Measurements from ENCODE around the gene UBE3B. TPM values are rescaled to one million over a fixed set of nuclear protein-coding genes. Genes with fewer than 3 reads are reported as not detected.

Gene UBE3B
- total and polyA plus RNA-seq, 2 donors (not counting 1 experiment from before 2014, with no cell fraction given): 27.2 to 52.1 TPM

- Histone ChIP-seq H3K27me3 (replicated peaks in 1 of 4; ENCODE audit: control extremely low read depth in 1 of 4, control insufficient read depth in 3 of 4, insufficient read depth in 4 of 4, low read length in 3 of 4) (no peaks in the 10 kb centered on the region), H3K4me1 (ENCODE audit: control insufficient read depth in 2 of 2, insufficient read depth in 2 of 2, low read length in 2 of 2) (no peaks in the 10 kb centered on the region), H2AFZ (ENCODE audit: insufficient read depth, low read depth, low read length, poor library complexity, severe bottlenecking) (no peak overlapping the region), H3K4me3 (ENCODE audit: control extremely low read depth in 1 of 5, extremely low read depth in 1 of 5, insufficient read depth in 1 of 5, low read depth in 2 of 5, low read length in 4 of 5) (no peak overlapping the region), H3K9me3 (ENCODE audit: control extremely low read depth in 1 of 3, control insufficient read depth in 2 of 3, insufficient read depth in 1 of 3, low read length in 2 of 3) (no peaks in the 10 kb centered on the region), H3K4me2 (replicated peaks; ENCODE audit: low read depth, low read length, poor library complexity, severe bottlenecking) (no peak overlapping the region), H3K36me3 (replicated peaks in 1 of 2; ENCODE audit: control extremely low read depth in 1 of 2, control insufficient read depth in 1 of 2, extremely low read depth in 1 of 2, insufficient read depth in 2 of 2, low read length in 1 of 2) (peaks cover 7 to 84% of the 10 kb centered on the region in 2 experiments), H3K27ac (ENCODE audit: low read length in 2 of 2) (no peak overlapping the region), H4K20me1 (ENCODE audit: control insufficient read depth, insufficient read depth, low read length, poor library complexity, severe bottlenecking) (no peaks in the 10 kb centered on the region), H3K79me2 (ENCODE audit: control insufficient read depth, insufficient read depth, low read length) (no peaks in the 10 kb centered on the region), H3K9ac (ENCODE audit: low read length) (no peak overlapping the region)
- ChIA-PET CTCF (no interaction called here), POLR2A (no interaction called here)
- Mint-ChIP-seq H3K4me3 (no peak overlapping the region), H3K9me3 (ENCODE audit: insufficient read depth) (no peaks in the 10 kb centered on the region), H3K27ac (no peak overlapping the region), H3K4me1 (no peaks in the 10 kb centered on the region), H3K27me3 (no peaks in the 10 kb centered on the region)
- no peak for ATAC-seq (ENCODE audit: low read depth)
- intact Hi-C loops (cut with micrococcal nuclease): no loop called here
- 96% methylated on average over 5 of the region's 6 CpGs for WGBS (ENCODE audit: insufficient coverage)
- TF ChIP-seq EZH2 (IDR thresholded peaks at IDR 0.05; ENCODE audit: borderline replicate concordance, insufficient read depth, low read depth, low read length, poor library complexity, severe bottlenecking) (no peak), CTCF (IDR thresholded peaks at IDR 0.05) (no peak)
- no peak for DNase-seq
Observed at GRCh38 chr12:109501299-109501698, 23.9 kb downstream of the UBE3B start.

GRCh38 chr12:109502332-109502731, 24.9 kb downstream of the UBE3B start:
- H2AFZ ChIP-seq (ENCODE audit: insufficient read depth, low read depth, low read length, poor library complexity, severe bottlenecking): no peak overlapping the region
- no peak overlapping the region for H3K27ac Mint-ChIP-seq
- H3K4me2 ChIP-seq (replicated peaks; ENCODE audit: low read depth, low read length, poor library complexity, severe bottlenecking): no peak overlapping the region
- peaks cover 12 to 93% of the 10 kb centered on the region in 2 experiments for H3K36me3 ChIP-seq (replicated peaks in 1 of 2; ENCODE audit: control extremely low read depth in 1 of 2, control insufficient read depth in 1 of 2, extremely low read depth in 1 of 2, insufficient read depth in 2 of 2, low read length in 1 of 2)
- no peaks in the 10 kb centered on the region for H3K4me1 ChIP-seq (ENCODE audit: control insufficient read depth in 2 of 2, insufficient read depth in 2 of 2, low read length in 2 of 2)
- POLR2A ChIA-PET: no interaction called here
- H3K9ac ChIP-seq (ENCODE audit: low read length): no peak overlapping the region
- H3K4me3 Mint-ChIP-seq: no peak overlapping the region
- no peaks in the 10 kb centered on the region for H3K27me3 Mint-ChIP-seq
- H3K4me3 ChIP-seq (ENCODE audit: control extremely low read depth in 1 of 5, extremely low read depth in 1 of 5, insufficient read depth in 1 of 5, low read depth in 2 of 5, low read length in 4 of 5): no peak overlapping the region
- CTCF ChIA-PET: no interaction called here
- DNase-seq: no peak
- H3K27ac ChIP-seq (ENCODE audit: low read length in 2 of 2): no peak overlapping the region
- no peaks in the 10 kb centered on the region for H3K27me3 ChIP-seq (replicated peaks in 1 of 4; ENCODE audit: control extremely low read depth in 1 of 4, control insufficient read depth in 3 of 4, insufficient read depth in 4 of 4, low read length in 3 of 4)
- H3K9me3 ChIP-seq (ENCODE audit: control extremely low read depth in 1 of 3, control insufficient read depth in 2 of 3, insufficient read depth in 1 of 3, low read length in 2 of 3): no peaks in the 10 kb centered on the region
- no peaks in the 10 kb centered on the region for H3K9me3 Mint-ChIP-seq (ENCODE audit: insufficient read depth)
- ATAC-seq (ENCODE audit: low read depth): no peak
- no peak for TF ChIP-seq CTCF (IDR thresholded peaks at IDR 0.05)
- no peak for TF ChIP-seq EZH2 (IDR thresholded peaks at IDR 0.05; ENCODE audit: borderline replicate concordance, insufficient read depth, low read depth, low read length, poor library complexity, severe bottlenecking)
- no peaks in the 10 kb centered on the region for H3K4me1 Mint-ChIP-seq
- H4K20me1 ChIP-seq (ENCODE audit: control insufficient read depth, insufficient read depth, low read length, poor library complexity, severe bottlenecking): no peaks in the 10 kb centered on the region
- 100% methylated on average over 4 of the region's 5 CpGs for WGBS (ENCODE audit: insufficient coverage)
- H3K79me2 ChIP-seq (ENCODE audit: control insufficient read depth, insufficient read depth, low read length): no peaks in the 10 kb centered on the region
- intact Hi-C loops (cut with micrococcal nuclease): no loop called here

Data from B cell (primary cell).